Activated T-cell treated with anti-CD3 and anti-CD28 coated beads for 4 hours (primary cell): ENCODE measurements around the gene KNCN.

Experiments
- DNase-seq: peaks from one replicate; pipeline ENCODE4 v3.0.0-alpha.2; 2020

The KNCN gene

DNA sequence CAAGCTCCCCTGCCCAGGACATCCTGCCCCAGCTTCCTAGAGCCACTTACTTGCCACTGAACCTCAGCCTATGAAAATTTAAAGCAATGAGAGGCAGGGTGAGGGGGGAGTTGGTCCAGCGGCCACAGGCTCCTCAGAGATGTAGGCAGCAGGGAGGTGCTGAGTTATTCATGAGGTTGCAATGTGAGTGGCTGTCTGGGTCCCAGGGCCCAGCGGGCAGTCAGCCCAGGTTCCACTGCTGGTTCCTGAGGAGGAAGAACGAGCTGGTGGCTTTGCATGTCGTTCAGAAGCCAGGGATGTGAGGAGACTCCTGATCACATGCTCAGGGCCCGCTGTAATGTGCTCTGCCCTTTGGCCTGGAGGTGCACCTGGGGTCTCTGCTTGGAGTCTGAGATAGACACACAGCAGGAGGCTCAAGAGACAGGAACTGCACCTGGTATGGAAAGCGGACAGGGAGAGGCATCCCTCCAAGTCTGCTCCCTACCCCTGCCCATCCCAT lies at the start of gene KNCN:
Gene KNCN, minus strand, starts transcription at position 51 of the 499 bp plus-strand sequence. CDS start 432 bp downstream, outside the sequence.
- no peak for DNase-seq

DNA sequence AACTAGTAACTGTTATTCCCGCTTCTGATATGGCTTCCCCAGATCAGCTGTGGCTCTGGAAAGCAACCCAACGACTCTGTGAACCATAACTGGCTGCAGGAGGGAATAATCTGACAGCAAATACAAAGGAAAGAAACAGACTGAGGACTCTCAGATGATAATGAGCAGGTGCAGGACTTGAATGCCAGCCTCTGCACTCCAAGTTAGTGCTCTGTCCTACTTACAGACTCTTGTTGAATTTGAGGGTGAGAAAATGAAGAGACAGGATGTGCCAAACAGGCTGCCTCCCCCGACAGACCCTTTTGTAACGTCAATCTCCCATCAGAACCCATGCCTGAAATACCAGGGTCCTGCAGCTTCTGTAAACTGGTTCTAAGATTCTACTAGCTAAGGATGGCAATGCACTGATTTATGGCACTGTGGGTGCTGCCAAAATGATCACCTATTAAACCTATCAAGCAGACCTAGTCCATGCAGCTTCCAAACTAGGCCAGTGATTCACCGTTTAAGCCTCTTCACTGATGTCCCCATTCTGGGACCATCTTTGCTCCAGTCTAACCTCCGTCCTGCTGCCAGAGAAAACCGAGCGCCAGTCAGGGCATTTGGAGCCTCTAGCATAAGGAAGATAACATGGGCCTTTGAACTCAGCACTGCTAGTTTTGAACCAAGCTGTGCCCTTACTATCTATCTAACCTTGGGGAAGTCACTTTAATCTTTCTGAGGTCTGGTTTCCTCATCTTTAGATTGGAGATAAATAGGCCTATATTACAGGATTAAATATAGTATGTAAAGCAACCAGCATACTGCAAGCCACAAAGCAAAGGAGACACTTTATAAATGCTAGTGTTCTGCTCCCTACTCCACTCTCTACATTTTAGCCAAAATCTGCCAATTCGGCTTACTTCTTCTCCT lies 47.9 kb upstream of the KNCN start:
- no peak for DNase-seq

DNA sequence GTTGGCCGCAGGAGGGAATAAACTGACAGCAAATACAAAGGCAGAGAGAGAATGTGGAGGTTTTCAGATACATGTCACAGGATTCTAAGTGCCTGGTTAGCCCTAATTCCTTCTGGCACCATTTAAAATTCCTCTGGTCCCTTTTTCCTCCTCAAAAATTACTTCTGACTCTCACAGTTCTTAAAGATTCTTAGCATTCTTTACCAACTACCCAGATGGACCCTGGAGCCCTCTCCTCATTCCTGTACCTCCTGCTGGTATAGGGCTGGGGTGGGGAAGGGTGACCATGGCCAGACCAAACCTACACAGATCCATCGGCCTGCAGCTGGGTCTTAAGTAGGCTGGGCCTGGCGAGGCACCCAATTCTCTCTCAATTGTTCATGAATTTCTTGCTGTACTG lies 45.4 kb upstream of the KNCN start:
- DNase-seq: no peak

DNA sequence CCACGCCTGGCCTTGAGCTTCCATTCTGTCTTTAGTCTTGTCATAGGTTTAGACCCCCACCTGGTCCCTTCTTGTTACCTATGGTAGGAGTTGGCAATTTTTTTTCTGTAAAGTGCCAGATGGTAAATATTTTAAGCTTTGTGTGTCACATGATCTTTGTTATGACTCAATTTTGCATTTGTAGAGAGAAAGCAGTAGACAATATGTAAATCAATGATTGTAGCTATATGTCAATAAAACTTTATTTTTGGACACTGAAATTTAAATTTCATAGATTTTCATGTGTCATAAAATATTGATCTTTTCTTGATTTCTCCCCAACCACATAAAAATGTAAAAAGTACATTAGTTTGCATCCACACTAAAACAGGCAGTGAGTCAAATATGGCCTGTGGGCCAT lies 44.6 kb upstream of the KNCN start:
- no peak for DNase-seq

DNA sequence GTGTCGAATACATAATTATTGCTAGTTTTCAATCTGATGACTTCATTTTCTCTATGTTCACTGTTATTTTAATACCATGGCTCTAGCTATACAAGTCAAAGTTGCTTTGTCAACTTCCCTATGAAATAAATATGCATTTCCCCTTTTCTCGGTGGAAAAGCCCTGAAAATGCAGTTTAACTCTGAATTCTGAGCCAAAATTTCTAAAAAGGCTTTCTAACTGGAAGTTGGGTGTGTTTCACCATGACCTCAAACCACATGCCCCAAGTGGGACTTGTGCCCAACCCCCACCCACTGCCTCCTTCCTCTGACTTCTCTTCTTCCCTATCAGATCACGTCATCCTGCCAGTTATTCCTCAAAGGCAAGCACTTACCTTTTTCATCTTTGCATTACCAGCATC lies 43.7 kb upstream of the KNCN start:
- no peak for DNase-seq

DNA sequence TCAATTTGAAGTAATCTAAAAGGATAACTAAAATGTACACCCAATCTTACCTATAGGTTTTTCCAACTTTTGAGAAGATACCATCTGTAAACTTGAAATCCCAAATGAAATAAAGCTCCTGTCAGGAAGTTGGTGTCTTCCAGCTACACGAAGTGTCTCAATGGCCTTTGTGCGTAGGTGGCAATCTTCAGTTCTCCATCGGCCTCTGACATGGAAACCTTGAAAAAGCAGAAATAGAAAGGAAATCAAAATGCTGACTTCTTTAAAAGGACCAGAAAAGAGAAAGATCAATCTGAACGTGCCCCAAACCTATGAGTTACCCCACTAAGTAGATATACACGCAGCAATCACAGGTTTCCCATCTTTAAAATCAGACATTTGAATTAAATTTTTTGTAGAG lies 42.6 kb upstream of the KNCN start:
- no peak for DNase-seq

DNA sequence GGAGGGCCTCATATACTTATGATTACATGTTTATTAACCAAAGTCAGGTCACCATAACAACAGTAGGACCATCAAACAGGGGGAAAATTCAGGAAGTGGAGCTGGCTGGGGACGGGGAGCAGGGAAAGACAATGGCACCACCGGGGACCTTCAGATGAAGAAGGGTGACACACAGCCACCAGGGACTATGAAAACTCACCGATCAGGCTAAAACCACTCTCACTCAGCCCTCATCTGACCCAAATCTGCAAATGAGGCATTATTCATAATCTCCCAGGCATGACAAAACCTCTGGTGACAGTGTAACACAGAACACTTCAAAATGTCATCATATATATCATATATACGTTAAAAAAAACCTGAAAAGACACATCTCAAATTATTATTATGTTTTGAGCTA lies 41.4 kb upstream of the KNCN start:
- DNase-seq: no peak

DNA sequence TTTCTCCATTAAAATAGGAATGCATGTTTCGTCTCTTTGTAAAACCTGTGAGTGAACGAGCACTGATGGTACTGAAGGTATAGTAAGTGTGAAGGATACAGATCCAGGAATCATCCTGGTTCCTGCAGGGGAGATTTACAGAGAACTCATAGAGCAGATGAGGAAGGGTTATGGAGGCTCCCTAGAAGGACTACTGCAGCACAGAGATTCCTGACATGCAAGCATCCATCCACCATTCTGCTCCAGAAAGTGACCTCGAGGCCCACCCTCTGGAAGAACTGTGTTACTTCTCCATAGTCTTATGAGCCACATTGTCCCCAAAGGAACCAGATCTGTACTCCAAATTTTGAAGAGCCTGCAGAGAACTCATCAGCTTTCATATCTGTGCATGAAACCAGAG lies 38.1 kb upstream of the KNCN start:
- DNase-seq: no peak

DNA sequence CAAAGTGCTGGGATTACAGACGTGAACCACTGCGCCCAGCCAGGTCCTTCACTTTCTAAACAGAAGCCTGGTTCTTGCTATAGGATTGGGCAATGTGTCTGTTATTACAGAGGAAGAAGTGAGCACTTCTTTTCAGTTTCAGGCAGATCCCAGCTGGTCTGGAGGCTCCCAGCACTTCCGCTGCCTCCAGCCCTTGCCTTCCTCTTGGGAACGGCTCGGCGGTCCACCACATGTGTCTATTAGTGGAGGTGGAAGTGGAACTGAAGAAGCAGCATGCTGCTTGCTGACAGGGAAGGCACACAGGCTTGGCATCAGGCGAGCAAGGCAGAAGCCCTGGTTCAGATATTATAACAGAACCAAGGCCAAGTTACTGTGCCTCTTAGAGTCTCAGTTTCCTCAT lies 35.6 kb upstream of the KNCN start:
- DNase-seq: no peak

DNA sequence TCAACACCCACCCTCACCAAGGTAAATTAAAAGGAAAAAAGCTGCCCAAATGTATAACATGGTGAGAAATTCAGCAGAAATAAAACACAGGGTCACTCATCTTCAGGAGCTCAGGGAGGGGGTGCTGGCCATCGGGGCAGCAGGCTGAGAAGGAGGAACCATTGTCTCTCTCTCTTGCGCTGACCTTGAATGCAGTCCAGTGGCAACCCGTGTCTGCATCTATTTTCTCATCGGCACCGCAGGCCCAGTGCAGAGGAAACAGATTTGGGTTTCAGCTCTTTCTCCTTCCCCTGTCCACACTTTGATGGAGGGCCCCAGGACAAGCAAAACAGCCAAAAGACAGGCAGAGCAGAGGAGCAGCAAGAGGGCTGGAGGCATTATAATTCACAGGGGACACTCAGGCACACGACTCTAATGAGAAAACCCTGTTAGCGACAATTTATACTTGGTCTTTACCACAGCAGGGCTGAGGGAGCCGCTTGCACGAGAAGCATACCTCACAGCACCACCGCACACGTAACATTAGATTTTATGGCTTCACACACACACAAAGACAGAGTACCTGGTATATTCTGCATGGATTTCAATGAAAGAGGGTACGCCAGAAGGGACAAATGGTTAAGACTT lies 34.0 kb upstream of the KNCN start:
- DNase-seq: no peak

DNA sequence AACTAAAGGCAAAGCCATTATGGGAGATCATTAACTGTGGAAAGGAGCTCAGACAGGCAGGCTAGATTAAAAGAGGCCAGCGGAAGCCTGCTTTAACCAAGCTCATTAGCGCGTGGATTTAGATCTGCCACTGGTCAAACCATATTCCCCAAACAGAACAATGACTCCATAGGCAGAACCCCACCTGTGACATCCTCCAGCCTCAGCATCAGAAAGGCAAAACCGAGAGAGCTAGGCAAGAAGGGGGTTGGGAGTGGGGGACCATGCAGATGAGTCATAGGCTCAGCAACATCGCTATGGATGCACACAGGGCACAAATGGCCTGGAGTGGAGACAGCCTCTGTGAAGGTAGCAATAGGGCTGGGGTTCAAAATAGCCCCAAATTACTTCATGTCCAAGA lies 32.0 kb upstream of the KNCN start:
- no peak for DNase-seq

DNA sequence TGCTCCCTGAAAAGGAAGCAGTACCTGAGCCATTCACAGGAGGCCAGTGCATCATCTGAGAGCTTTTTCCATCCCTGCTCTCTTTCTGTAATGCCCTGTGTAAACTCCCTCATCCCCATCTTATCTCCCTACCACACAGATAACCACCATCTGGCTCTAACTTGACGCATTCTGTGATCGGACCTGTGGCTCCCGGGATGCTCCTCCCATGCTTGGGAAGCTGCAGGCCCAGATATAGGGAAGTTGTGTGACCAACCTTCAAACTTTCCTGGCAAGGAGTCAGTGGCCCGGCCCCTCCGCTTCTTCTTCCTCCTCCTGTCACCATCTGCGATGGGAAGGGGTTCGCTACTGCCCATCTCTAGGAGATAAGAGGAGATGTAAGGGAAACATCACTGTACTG lies 31.5 kb upstream of the KNCN start:
- no peak for DNase-seq

DNA sequence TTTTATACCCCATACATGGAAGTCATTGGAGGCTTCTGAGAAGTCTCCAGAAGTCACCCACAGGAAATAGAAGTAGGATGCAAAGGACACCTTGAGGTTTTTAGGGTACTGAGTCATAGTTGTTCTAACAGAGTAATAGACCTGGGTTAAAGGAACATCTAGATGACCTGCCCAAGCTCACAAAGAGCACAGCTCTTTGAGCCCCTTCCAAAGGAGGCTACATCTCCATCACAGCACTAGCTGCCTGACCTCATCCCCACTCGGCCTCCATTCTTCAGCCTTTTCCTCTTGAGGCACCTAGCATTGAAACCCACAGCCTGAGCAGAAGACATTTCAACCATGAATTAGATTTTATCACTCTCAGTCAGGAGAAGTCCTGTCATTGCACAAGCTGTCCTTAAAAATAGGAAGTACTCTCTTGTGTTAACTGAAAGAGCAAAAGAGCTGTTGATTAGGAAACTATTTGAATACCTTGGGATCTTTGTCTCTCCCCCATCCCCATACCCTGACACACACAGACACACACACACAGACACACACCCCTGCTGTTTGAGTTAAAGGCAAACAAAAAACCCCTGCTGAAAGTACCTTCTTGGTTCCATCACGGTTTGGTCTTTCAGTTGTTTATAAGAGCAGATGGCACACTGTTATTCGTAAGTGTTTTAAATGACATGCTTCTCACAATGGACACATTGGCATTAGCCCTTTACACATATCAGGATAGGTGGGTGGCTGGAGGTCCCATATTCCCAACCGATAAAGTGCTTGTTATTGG lies 30.4 kb upstream of the KNCN start:
- DNase-seq: no peak

DNA sequence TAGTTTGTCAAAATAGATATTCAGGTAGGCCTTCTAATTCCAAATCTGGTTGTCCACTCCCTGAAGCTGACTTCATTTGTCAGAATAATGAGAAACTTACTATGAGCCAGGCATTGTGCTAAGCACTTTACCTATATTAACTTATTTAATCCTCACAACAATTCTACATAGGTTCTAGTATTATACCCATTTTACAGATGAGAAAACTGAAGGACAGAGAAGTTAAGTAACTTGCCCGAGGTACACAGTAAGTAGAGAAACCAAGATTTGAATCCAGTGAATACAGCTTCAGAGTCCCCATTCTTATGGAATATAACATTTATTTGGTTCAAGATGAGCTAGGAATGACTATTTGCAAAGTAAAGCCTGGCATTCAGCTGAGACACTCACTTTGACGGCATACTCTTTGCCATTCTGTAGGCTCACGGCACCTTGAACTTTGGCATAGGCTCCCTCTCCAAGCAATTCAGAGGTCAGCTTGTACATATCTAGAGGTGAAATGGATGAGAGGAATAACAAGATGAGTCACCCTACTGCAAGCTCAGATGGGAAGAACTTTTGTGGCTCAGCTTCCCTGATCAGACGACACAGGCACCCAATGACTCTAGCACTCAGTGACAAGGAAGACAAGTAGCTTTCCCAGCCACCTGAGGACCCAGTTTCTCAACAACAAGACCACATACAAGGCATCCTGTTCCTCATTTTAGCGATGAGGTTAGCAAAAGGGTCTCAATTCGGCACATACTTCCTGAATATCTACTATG lies 28.9 kb upstream of the KNCN start:
- DNase-seq: no peak

DNA sequence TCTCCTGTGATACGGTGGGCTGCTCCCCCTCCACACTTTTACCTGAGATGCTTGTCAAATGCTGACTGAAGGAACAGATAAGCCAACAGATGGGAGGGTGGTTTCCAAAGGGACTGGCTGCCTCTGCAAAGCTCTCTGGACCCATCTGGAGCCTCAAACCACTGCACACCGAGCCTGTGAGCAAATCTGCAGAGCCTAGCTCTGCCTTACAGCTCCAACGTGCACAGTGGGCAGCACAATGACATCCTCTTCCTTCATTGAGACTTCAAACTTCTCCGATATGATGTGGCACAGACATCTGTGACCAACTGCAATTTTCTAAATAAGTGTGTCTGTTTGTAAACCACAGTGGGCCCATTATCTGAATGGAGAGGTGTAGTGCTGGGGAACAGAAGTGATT lies 26.2 kb upstream of the KNCN start:
- DNase-seq: no peak

DNA sequence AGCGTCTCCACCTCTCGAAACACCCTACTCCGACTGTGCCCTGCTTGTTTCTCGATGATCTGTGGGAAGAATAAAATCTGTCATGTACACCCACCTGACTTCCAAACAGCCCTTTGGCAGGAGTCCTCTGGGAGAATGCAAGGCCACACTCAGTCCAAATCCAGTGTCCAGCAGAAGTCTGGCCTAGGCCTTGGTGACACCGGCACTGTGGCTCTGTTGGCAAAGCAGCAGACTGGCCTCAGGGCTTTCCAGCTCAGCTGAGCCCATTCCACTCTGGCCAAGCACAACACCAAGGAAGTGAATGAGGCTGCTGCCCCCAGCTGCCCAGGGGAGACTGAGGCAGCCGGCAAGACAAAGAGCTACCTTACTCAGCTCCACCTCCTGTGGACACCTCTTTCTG lies 25.1 kb upstream of the KNCN start:
- DNase-seq: no peak

DNA sequence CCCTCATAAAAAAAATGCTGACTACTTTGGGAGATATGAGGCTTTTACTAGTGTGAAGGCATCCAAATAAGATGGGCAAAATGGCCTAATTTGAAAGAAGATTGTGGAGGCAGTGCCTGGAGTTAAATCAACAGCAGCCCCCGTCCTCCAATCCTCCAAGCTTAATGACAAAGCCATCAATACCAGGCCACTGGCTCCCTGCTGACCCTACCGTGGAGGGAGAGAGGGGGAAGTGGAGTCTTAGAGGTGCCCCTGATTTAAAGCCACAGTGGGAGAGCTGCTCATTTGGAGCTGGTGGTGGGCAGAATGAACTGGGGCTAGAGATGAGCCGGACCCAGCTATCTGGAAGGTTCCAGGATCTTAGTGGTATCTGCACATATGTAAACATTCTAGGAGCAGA lies 24.3 kb upstream of the KNCN start:
- DNase-seq: no peak

DNA sequence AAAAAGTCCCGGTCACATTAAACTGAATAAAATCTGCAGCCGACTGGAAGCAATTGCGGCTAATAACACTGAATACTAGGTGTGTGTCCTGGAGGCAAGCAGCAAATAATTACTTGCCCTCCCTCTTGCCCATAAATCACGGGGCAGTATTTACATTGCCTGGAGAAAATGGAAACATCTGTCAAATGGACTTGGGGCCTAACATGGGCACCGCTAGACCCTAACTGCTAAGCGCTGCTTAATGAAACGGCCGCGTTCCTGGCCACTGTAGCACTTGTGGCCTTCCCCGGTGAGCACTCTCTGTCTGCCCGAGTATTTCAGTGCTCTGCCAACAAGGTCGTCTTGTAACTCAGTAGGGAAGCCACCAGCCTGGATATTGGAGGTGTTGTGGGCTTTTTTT lies 23.9 kb upstream of the KNCN start:
- DNase-seq: no peak

DNA sequence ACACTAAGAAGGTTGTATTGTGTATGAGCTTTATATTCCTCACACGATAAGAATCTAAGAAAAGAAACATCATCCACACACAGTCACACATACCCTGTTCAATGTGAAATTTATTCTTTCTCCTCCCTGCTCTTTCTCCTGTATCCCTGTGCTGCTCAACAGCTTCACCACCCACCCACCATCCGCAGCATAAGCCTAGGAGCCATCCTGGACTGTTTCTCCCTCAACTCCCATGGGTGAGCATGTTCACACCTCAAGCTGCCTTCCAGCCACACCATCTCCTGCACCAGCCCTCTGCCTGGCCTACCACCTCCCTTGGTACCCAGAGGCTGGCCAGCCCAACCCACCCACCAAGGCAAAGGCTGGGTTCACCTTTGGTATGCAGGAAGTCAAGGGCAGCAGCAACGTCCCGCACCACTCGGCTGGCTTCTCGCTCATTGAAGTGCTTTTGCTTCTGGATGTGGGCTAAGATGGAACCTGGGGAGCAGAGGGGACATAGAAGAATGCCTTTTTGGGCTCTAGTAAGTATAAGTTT lies 20.3 kb upstream of the KNCN start:
- no peak for DNase-seq

DNA sequence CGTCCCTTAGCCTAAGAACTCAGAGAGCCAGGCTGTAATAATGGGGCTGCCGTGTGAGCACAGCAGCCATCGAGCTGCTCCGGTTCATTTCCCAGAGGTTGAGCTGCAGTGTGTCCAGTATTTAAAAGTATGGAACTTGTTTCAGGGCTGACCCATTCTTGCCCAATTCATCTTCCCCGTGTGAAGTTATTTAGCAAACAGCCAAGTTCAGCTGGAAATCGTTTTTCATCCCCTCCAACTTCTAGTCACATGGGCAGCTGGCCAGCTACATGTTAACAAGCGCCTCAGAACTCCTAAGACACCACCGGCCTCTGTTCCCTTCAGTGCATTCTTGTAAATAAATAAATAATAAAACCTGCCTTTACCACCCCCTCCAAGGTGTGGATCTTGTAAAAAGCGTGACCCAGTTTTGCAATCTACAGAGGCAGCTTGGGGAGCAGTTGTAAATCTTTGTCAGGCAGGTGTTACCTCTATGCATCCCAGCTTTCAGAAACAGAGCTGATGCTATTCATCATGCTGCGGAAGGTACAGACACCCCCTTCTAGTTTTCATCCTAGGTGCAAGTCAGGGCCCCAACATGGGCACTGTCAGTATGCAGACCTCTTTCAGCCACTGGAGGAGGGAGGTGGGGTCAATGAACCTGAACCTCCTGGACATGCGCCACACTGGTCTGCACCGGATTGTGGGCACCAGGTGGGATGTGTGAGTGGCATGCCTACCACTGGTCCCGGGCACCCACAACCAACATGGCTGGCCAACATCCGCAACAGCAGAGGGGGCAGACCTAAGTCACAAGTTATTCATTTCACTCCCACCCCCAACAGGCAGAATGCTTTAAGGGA lies 18.7 kb upstream of the KNCN start:
- DNase-seq: no peak

DNA sequence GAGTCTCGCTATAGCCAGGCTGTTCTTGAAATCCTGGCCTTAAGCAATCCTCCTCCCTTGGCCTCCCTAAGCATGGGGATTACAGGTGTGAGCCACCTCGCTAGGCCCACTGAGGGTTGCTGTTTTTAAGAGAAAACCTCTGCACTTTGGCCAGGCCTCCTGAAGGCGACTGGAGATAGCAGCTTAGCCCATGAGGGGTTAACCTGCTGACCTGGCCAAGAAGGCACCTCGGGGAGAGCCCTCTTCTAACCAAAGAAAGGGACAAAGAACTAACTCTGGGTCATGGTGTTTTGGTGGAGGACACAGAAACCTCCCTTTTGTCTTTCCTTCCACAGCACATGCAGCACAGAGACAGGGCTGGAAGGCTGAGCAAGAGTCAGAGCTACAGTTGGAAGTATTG lies 17.7 kb upstream of the KNCN start:
- no peak for DNase-seq

DNA sequence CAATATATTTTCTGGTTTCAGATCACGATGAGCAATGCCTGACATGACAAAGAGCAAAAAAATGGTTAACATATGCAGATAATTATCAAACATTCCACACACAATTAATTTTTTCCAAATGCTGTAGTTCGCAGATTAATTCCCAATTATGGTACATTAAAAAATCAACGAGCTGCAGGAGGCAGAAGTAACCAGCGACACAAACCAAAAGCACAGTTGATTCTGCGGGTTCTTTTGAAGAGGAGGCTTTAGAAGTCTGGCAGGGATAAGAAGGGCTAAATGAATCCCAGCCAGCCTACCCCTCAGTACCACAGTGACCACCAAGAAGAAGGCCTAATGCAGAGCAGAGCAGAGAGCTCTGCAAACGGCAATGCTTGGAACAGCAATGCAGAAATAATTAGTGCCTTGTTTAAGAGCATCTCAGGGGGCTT lies 17.0 kb upstream of the KNCN start:
- no peak for DNase-seq
